Measurements from ENCODE around the gene CDK2.

The CDK2 gene

DNA sequence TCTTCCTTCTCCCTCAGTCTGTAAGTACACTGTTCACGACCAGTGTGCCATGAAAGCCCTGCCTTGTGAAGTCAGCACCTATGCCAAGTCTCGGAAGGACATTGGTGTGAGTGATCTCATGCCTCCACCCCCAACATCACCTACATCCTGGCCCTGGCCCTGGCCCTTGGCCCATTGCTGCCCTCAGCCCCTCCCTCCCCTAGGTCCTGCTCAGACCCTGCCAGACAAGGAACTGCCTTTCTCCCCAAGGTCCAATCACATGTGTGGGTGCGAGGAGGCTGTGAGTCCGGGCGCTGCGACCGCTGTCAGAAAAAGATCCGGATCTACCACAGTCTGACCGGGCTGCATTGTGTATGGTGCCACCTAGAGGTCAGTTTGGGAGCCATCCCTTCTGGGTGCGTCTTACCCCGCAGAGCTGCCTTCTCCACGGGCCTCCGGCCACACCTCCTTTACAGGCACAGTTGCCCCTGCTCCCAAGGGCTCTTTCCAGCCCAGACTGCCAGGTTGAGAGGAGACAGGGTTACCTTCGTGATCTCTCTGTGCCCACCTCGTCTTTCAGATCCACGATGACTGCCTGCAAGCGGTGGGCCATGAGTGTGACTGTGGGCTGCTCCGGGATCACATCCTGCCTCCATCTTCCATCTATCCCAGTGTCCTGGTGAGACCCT, 26.4 kb upstream of the CDK2 start:
- H3K27ac ChIP-seq, result peak overlapping the region; percentile 55
- TF ChIP-seq, protein P1, sequence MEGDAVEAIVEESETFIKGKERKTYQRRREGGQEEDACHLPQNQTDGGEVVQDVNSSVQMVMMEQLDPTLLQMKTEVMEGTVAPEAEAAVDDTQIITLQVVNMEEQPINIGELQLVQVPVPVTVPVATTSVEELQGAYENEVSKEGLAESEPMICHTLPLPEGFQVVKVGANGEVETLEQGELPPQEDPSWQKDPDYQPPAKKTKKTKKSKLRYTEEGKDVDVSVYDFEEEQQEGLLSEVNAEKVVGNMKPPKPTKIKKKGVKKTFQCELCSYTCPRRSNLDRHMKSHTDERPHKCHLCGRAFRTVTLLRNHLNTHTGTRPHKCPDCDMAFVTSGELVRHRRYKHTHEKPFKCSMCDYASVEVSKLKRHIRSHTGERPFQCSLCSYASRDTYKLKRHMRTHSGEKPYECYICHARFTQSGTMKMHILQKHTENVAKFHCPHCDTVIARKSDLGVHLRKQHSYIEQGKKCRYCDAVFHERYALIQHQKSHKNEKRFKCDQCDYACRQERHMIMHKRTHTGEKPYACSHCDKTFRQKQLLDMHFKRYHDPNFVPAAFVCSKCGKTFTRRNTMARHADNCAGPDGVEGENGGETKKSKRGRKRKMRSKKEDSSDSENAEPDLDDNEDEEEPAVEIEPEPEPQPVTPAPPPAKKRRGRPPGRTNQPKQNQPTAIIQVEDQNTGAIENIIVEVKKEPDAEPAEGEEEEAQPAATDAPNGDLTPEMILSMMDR (conservative IDR thresholded peaks at IDR 0.05), result peak; percentile 99

DNA sequence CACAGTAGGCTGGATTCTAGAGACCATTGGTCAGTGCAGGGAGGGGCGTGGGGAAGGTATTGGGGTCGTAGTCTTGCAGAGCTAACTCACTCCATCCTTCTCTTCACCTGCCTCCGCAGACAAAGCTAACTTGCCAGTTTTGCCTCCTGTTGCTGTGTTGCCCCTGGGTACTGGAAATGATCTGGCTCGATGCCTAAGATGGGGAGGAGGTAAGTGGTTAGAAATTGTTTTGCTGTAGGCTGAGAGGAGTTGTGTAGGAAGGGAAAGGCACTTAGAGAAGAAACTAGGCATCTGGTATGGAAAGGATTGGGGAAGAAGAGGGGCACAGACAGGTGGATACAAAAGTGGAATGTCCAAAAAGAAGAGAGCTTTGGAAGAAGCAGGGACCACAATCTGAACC, 24.6 kb upstream of the CDK2 start:
- TF ChIP-seq, protein P1 (conservative IDR thresholded peaks at IDR 0.05), result no peak
- no peak overlapping the region for H3K27ac ChIP-seq

GRCh38 chr12:55942577-55943136, 24.0 kb upstream of the CDK2 start:
- TF ChIP-seq, protein P1 (conservative IDR thresholded peaks at IDR 0.05), result no peak

GRCh38 chr12:55946553-55946952, 20.1 kb upstream of the CDK2 start:
- TF ChIP-seq, protein P1 (conservative IDR thresholded peaks at IDR 0.05), result no peak
- no peak overlapping the region for H3K27ac ChIP-seq

More at GRCh38 chr12:55942577-55943136, 24.0 kb upstream of the CDK2 start:
- H3K27ac ChIP-seq, result no peak overlapping the region

- TF ChIP-seq, protein P1 (conservative IDR thresholded peaks at IDR 0.05), result no peak
- no peak overlapping the region for H3K27ac ChIP-seq
Observed at GRCh38 chr12:55955344-55955743, 11.3 kb upstream of the CDK2 start.

DNA sequence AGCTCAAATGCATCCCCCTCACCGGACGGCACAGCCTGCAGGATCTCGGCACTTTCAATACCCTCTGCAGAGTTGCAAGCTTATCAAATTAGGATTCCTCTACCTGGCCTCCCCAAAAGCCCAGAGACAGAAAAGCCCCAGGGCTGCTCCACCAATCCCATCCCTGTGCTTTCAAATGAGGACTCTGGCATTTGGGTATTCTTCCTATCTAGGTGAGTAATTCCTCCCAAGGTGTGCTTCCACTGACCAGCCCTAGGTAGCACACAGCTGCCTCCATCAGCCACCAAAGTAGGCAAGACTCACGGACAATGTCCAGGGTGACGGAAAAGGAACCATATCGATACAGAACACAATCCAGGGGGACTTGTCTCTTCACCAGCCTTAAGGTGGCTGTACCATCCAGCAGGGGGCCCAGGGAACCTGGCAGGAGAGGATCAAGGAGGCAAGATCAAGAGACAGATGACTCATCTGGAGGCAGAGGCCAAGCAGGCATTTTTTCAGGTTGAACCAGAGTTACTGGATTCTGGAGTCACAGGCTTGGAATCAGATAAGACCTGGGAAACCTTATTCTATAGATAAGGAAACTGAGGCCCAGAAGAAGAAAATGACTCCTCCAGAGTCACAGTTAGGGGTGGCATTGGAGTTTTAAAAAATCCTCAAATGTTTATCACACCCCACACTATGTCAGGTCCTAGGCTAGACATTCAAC, 10.7 kb upstream of the CDK2 start:
- TF ChIP-seq, protein P1 (conservative IDR thresholded peaks at IDR 0.05), result peak; percentile 29; the same call in 1 of the 2 replicates
- H3K27ac ChIP-seq, result no peak overlapping the region

DNA sequence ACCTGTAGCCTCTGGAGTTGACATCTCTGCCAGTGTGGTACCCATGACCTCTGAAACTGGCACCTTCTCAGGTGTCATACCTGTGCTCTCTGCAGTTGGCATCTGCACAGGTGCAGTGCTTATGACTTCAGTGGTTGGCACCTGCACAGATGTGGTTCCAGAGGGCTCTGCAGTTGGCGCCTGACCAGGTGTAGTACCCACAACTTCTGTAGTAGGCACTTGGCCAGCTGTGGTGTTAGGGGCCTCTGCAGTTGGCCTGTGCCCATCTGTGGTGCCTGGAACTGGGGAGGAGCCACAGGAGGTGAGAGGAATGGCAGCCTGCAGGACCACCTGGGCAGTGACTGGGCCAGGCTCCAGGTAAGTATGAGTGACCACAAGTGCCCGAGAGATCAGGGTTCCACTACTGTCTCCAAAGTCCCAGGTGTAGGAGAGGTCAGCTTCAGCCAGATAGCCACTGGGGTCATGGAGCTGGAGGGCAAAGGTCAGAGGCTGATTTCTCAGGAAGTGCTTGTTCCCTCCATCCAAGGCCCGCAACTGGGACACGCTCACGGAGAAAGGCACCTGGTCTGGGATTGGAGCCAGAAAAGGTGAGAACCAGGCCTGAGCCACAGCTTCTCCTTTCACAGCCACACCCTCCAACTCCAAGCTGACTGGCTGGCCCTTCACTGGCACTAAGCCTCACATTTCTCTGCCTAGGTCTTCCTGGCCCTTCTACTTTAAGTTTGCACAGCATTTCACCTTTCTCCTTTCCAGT, 9.3 kb upstream of the CDK2 start:
- H3K27ac ChIP-seq, result no peak overlapping the region
- TF ChIP-seq, protein P1 (conservative IDR thresholded peaks at IDR 0.05), result no peak

Measured in VCaP (cell line).